GM19240 (cell line): Measurements from ENCODE around the gene CSNK1E.

Experiments
- DNase-seq: peaks from one replicate; pipeline ENCODE4 v3.0.0; 2011; ENCODE audit warnings: low spot score; ENCODE audit not compliant: insufficient read length

Gene CSNK1E

GRCh38 chr22:38308791-38309498 is 8.3 kb downstream of the CSNK1E start:
- no peak for DNase-seq

- no peak for DNase-seq
Observed at GRCh38 chr22:38305471-38306448, 11.5 kb downstream of the CSNK1E start.

GRCh38 chr22:38304526-38304925 is 12.7 kb downstream of the CSNK1E start:
- DNase-seq: no peak

- DNase-seq: no peak
Observed at GRCh38 chr22:38303974-38304373, 13.3 kb downstream of the CSNK1E start.

- no peak for DNase-seq
Observed at GRCh38 chr22:38302906-38303305, 14.3 kb downstream of the CSNK1E start.

- no peak for DNase-seq
Observed at GRCh38 chr22:38300946-38301345, 16.3 kb downstream of the CSNK1E start.

- DNase-seq: no peak
Observed at GRCh38 chr22:38300197-38300945, 16.9 kb downstream of the CSNK1E start.

- DNase-seq: no peak
Observed at GRCh38 chr22:38299770-38300102, 17.5 kb downstream of the CSNK1E start.

- DNase-seq: no peak
Observed at GRCh38 chr22:38298312-38299005, 18.8 kb downstream of the CSNK1E start.

- DNase-seq: no peak
Observed at GRCh38 chr22:38296372-38296771, 20.9 kb downstream of the CSNK1E start.

GRCh38 chr22:38295863-38296262 is 21.4 kb downstream of the CSNK1E start:
- no peak for DNase-seq

GRCh38 chr22:38295339-38295738 is 21.9 kb downstream of the CSNK1E start:
- no peak for DNase-seq

- no peak for DNase-seq
Observed at GRCh38 chr22:38294193-38294592, 23.0 kb downstream of the CSNK1E start.

GRCh38 chr22:38292694-38293093 is 24.5 kb downstream of the CSNK1E start:
- DNase-seq: no peak

GRCh38 chr22:38291201-38291777 is 25.9 kb downstream of the CSNK1E start:
- DNase-seq: no peak

GRCh38 chr22:38290347-38290746 is 26.9 kb downstream of the CSNK1E start:
- no peak for DNase-seq

- DNase-seq: no peak
Observed at GRCh38 chr22:38289583-38290082, 27.6 kb downstream of the CSNK1E start.

- no peak for DNase-seq
Observed at GRCh38 chr22:38286915-38287669, 30.1 kb downstream of the CSNK1E start.

- DNase-seq: no peak
Observed at GRCh38 chr22:38285018-38285417, 32.2 kb downstream of the CSNK1E start.

GRCh38 chr22:38284042-38284402 is 33.2 kb downstream of the CSNK1E start:
- no peak for DNase-seq
